Activated CD4-positive, alpha-beta T cell treated with anti-CD3 and anti-CD28 coated beads for 24 hours (primary cell): ENCODE data around the gene AVEN.
"Not testable (repeated sequence)": the region's sequence is repeated elsewhere in the genome, so short reads cannot be mapped to it uniquely, and the experiment has no call there.

Experiments
- DNase-seq, 2 donors: peaks; one replicate each; pipeline ENCODE4 v3.0.0-alpha.2; 2020; ENCODE audit warnings: low read depth in 2 of 2

AVEN gene

DNA sequence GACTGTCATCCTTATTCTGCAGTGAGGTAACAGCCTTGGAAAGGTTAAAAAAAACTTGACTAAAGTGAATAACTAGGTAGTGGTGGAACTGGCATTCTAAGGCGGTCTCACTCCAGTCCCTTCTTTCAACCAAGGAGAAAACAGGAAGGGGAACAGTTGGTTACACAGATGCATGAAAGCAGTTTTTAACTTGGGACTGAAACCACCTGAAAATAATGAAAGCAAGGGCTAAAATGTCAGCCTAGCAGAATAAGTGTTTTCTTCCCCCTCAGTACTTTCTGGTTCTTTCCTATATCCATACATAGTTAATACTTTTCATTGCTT lies 748 bp upstream of the AVEN start:
- no peak for DNase-seq

DNA sequence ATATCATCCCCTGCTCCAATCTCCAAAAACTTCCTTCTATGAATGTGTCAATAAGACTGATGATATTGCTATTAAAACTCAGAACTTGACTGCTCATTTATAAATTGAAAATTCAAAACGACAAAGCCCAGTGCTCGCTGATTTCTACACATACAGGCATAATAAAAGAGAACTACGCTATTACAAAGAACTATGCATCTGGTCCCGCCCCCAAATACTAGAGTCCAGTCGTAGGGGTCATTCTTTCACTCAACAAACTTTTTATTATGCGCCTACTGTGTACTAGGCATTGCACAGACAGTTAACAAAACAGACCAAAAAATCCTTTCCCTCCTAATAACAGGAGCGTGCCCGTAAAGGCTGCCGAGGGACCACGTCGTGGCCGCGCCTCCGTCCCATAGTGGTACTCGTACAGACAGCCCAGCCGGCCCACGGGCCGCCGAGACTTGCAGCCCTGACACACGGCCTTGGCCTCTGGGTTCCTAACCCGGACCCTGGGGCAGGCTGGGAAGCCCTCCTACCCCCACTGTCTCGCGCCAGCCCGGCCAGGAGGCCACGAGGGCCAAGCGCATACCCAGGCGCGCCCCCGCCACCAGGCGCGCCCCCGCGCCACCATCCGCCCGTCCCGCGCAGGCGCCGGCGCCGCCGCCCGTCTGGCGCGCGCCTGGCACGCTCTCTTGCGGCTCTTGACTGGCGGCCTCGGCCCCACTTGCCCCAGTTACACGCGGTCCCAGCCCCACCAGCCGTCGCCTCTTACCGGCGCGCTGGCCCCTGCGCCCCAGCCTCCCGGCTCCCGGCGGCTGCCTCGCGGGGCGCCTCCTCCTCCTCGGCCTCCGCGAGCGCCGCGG lies 757 bp downstream of the AVEN start:
- peak; percentile 52 to 64 for DNase-seq

DNA sequence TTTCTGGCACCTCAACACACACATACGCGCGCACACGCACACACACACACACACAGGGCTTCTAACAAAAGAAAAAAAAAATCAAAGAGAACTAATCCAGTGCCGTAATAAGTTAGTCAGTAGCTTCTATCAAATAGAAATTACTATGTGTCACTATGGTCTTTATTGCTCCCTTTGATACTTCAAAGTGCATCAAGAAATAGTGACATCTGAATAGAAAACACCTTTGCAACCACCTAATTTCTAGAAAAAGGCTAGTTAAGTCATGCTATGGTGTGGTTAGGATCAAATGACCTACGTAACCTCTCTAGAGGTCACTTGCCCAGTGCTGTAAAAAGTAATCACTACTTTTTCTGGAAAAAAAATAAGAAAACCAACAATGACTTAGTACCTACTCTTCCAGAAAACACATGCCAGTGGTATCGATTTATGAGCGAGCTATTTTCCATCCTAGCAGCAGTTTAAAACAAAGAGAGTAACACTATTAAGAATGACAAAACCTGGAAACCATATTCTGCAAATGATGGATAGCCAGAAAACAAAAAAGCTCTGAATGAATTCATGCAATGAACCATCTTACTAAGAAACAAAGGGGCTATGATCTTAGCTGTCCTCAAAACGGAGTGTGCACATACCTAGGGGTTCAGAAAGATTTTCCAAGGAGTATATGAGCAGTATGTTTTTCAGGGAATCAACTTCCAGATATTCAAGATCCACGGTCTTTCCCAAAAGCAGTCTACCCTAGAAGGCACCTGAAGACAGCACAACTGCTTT lies 6.8 kb downstream of the AVEN start:
- no peak for DNase-seq

DNA sequence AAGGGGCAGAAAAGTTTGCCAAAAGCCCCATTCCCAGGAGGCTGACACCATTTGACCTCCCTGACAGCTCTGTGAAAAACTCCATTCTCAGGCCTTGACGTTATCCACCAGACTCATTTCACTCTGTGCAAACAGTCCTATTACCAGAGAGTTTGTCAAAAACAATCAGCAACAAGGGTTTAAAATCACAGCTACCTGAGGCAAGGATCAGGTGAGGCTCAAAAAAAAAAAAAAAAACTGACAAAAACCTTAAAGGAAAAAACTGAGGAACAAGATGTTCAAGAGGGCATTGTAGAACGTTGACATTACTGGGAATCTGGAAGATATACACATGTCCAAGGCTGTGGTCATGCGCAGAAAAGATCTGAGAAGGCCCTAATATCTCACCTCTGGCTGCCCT lies 11.4 kb downstream of the AVEN start:
- no peak for DNase-seq

DNA sequence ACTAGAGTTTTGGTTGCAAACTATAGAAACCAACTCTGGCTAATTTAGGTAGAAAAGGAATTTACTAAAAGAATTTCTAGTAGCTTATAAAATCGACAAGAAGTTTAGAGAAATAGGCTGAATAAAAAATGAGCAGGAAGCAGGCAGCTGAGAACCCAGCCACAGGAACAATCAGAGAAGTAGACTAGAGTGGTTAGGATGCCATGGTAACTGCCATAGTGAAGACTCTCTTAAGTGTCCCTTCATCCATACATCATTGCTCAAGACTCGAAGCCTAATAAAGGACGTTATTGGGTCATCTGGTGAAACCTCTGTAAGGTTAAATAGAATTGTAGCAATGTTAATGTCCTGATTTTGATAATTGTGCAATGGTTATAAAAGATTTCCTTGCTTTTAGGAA lies 13.8 kb downstream of the AVEN start:
- DNase-seq = no peak

DNA sequence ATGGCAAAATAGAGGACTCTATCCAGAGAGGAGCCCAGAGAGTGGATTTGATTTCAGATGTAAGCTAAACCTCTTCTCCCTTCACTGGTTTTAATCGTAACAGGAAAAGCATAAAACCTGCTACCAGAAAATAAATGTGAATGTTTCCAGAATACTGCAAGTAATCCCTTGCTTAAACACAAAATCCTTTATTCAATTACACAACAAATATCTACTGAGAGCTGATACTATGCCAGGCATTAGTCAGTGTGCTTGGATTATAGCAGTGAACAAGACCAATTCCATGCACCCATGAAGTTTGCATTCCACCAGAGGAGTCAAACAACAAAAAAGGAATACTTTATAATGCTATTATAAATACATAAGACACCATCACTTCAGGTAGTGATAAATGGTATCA lies 15.1 kb downstream of the AVEN start:
- DNase-seq = no peak

DNA sequence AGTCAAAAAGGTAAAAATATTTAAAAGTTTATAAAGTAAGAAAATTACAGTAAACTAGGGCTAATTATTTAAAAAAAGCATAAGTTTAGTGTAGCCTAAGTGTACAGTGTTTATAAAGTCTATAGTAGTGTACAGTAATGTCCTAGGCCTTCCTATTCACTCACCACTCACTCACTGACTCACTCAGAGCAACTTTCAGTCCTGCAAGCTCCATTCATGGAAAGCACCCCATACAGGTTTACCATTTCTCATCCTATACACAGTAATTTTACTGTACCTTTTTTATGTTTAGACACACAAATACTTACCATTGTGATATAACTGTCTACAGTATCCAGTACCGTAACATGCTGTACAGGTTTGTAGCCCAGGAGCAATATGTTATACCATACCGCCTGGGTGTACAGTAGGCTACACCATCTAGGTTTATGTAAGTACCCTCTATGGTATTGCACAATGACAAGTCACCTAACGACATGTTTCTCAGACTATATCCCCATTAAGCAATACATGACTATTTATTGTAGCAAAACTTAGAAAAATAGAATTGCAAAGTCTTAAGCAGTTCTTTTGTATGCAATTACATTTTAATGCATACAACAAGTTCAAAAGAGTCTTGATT lies 19.5 kb downstream of the AVEN start:
- DNase-seq = no peak

DNA sequence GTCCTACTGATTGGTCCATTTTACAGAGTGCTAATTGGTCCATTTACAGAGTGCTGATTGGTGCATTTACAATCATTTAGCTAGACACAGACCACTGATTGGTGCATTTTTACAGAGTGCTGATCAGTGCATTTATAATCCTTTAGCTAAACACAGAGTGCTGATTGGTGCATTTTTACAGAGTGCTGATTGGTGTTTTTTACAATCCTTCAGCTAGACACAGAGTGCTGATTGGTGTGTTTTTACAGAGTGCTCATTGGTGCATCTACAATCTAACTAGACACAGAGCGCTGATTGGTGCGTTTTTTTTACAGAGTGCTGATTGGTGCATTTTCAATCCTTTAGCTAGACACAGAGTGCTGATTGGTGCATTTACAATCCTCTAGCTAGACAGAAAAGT lies 20.3 kb downstream of the AVEN start:
- not testable (repeated sequence) for DNase-seq

DNA sequence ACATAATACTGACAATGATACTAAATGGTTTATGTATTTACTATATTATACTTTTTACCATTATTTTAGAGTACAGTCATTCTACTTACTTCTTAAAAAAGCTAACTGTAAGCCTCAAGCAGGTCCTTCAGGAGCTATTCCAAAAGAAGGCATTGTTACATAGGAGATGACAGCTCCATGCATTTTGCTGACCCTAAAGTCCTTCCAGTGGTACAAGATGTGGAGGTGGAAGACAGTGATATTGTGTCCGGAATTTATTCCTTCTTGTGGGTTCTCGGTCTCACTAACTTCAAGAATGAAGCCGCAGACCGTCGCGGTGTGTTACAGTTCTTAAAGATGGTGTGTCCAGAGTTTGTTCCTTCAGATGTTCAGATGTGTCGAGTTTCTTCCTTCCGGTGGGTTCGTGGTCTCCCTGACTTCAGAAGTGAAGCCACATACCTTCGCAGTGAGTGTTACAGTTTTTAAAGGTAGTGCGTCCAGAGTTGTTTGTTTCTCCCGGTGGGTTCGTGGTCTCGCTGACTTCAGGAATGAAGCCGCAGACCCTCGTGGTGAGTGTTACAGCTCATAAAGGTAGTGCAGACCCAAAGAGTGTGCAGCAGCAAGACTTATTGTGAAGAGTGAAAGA lies 20.9 kb downstream of the AVEN start:
- no peak for DNase-seq

DNA sequence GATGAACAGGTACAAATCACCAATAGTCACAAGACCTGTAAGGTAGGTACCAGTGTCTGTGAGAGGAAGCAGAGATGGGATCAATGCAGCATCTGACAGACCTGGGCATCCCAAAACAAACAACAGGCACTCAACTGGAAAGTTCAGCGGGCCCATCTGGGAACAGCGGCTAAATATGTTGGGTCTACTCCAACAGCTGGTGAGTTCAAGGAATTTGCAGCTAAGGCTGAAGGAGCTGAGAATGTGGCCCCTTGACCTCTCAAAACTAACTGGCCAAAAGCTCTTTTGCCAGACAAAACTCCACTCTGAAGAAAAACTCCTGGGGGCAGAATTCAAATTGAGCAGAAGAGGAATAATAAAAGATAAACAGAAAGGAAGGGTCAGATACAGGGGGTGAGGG lies 24.4 kb downstream of the AVEN start:
- no peak for DNase-seq

DNA sequence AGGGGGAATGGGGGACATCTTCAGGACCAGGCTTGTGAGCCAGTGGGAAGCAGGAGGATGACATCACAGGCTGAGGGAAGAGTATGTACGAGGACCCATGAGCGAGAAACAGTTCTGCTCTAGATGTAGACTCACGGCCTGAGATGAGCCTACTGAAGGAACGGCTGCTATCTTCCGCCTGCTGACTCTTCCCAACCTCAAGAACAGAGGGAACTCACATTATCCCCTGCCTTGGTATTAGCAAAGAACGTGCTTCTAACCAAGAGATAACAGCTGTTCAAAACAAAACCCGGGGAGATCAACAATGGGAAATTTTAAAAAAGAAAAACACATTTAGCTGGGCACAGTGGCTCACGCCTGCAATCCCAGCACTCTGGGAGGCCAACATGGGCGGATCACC lies 25.3 kb downstream of the AVEN start:
- no peak for DNase-seq

DNA sequence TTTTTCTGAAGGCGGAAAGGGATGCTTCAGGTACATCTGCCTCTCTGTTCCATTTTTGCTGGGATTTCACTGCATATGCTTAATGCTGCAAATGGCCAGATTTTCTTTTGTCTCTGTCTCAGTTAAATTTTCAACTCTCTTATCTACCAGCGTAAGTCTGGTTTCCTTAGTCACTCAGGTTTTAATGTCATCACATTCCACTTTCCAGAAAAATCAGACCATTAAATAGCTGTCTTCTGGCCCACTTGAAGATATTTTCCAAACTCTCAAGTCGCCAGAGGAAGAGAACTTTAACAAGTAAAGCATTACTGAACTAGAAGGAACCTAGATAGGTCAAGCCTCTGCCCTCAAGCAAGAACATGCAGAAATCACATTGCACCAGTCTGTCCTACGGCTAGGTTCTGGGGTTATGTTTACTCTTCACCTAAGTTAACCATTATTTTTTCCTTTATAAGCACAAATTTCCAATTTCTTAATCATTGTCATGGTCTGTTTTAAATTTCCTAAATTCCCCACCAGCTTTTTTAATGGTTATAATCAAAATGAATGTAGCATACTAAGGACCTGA lies 26.5 kb downstream of the AVEN start:
- no peak for DNase-seq

DNA sequence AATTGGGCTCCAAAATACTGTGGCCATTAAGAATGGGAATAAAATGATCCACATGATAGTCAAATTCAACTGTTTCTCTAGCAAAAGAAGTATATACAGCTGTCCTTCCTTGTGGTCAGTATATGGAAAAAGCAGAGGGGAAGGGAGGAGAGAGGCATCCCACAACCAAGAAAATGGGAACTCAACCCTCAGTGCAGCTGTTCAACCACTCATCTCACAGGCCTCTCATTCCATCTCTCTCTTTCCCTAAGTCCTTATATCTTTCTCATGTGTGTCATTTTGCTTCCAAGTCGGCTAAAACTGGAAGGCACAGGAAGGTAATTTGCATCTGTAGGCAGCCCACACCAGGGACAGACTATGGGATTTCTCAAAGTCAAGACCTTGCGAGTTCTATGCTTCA lies 27.5 kb downstream of the AVEN start:
- no peak for DNase-seq

DNA sequence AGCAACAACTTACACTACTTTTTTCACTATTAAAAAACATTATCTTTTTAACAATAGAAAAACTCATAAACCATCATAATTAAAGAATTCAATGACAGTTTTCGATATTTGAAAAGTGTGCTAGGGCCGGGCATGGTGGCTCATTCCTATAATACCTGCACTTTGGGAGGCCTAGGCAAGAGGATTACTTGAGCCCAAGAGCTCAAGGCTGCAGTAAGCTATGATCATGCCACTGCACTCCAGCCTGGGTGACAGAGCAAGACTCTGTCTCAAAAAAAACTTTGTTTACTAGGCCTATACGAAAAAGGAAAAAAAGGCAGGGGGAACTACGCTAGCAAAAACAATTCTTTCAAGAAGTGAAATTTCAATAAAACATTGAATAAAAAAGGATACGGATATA lies 28.1 kb downstream of the AVEN start:
- DNase-seq = no peak

DNA sequence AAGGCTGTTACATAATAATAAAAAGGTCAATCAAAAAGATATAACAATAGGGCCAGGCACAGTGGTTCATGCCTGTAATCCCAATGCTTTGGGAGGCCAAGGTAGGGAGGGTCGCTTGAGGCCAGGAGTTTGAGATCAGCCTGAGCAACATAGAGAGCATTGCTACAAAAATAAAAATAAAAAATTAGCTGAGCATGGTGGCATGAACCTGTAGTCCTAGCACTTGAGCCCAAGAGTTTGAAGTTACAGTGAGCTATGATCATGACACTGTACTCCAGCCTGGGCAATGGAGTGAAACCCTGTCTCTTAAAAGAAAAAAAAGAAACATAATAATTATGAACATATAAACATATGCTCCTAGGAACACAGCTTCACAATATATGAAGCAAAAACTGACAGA lies 29.3 kb downstream of the AVEN start:
- no peak for DNase-seq

DNA sequence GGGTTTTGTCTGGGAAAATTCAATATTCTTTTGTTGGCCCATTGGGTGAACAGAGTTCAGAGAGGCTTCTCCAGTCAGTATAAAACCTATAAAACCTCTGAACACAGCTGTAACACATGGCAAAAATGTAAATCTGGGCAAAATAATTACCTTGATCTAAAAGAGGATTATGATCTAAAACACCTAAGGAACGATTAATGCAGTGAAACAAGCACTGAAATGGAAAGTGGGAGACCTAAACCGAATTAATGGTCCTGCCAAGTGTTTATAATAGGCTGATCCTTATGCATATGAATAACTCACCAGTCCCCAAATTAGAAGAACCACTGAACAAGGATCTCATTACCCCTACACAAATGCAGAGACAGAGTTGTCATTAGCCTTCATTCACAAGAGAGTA lies 32.6 kb downstream of the AVEN start:
- DNase-seq = no peak

DNA sequence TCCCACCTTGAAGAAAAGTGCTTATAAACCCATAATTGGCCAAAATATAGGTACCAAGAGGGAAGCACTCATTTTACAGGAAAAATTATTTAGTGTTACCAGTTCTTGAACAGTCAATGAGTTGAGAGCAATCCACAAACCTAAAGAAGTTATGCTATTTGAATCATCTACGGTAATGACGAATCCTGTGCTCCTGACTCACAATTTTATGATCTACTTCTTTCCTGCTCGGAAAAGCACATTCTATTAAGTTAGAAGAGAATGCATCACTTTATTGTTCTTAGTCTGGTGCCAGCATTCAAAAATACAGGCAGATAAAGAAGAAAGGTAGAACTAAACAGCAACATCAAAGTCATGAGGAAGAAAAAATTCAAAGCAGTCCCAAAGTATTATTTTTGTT lies 37.5 kb downstream of the AVEN start:
- no peak for DNase-seq

DNA sequence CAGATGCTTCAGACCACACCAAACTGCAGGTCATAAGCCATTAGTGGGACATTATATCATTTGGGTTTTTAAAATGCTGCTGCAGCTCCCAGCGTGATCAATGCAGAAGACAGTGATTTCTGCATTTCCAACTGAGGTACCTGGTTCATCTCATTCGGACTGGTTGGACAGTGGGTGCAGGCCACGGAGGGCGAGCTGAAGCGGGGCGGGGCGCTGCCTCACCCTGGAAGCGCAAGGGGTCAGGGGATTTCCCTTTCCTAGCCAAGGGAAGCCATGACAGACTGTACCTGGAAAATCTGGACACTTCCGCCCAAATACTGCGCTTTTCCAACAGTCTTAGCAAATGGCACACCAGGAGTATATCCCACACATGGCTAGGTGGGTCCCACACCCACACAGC lies 43.3 kb downstream of the AVEN start:
- not testable (repeated sequence) for DNase-seq

DNA sequence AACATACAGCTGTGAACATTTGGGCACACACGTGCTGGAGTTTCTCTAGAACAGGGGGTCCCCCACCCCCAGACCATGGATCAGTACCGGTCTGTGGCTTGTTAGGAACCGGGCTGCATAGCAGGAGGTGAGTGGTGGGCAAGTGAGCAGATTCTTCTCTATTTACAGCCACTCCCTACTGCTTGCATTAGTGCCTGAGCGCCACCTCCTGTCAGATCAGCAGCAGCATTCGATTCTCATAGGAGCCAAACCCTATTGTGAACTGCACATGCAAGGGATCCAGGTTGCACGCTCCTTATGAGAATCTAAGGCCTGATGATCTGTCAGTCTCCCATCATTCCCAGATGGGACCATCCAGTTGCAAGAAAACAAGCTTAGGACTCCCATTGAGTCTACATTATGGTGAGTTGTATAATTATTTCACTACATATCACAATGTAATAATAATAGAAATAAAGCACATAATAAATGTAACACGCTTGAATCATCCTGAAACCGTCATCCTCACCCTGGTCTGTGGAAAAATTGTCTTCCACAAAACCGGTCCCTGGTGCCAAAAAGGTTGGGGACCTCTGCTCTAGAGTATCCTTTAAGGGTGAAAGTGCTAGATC lies 44.9 kb downstream of the AVEN start:
- DNase-seq = no peak

DNA sequence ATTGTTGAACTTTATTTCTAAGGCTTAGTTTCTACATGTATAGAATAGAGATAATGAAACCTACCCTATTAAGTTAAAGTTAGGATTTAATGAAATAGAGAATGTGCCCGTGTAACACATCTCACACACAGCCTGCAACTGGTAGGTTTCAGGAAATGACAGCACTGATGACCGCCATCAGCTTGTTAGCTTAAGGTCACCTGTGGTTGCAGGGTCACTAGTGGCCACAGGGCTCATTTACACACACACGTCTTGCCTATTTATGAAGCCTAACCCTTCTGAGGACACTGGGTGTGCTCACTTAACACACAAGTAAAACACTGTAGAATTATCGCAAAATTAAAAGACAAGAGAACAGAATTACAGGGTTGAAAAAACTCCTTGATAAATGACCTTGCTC lies 50.6 kb downstream of the AVEN start:
- DNase-seq = no peak

DNA sequence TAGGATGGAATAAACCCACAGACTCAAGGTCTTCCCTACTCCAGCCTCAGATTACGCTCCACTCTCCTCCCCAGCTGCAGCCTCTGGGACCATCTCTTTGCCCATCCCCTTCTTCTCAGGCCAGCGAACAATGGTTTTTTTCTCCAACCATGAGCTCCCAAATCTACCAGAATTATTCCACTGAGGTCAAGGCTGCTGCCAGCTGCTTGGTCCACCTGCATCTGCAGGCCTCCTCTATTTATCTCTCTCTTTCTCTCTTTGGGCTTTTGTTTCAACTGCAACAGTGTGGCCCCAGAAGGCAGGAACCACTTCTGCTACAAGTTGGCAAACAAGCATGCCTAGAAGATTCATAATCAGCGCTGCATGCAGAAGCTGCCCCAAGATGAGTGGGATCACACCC lies 51.6 kb downstream of the AVEN start:
- DNase-seq = no peak

DNA sequence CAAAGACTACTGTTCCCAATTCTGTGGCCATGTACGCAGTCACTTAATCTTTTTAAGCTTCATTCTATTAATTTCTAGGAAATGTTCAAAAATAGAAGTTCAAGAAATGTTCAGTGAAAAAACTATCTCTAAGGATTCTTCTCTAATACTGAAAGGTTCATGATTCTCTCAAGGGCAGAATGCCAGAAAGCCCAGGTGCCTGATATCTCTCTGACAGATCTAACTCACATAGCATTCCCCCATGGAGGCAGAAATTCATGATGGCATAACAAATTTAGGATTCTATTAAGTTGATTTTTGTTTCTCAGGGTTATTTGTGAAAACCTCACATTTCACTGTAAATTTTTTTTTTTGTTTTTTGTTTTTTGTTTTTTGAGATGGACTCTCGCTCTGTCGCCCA lies 53.3 kb downstream of the AVEN start:
- DNase-seq = no peak
